ENCODE data around the gene CXCL9.
A peak's percentile ranks its signal among the peaks of the same experiment; 100 is the strongest.

CXCL9 gene

GRCh38 chr4:76012388-76012801, 5.1 kb upstream of the CXCL9 start:
- no peak overlapping the region for H3K4me3 ChIP-seq (ENCODE audit: extremely low read depth, insufficient read depth, low read length, poor library complexity, severe bottlenecking)
- no peaks in the 10 kb centered on the region for H3K9me3 ChIP-seq (ENCODE audit: control insufficient read depth, low read length)
- peak overlapping the region; percentile 3 for H3K27ac ChIP-seq (ENCODE audit: low read depth, low read length, severe bottlenecking)
- H3K4me1 ChIP-seq (ENCODE audit: control insufficient read depth, insufficient read depth, low read length, poor library complexity, severe bottlenecking), result peaks cover 3% of the 10 kb centered on the region
- no CpG with 5 or more reads among the region's 1 CpG for WGBS, 2 experiments (ENCODE audit: insufficient coverage in 2 of 2)
- no peaks in the 10 kb centered on the region for H3K36me3 ChIP-seq (ENCODE audit: control insufficient read depth, insufficient read depth, low read length)

- Histone ChIP-seq H3K9me3 (ENCODE audit: control insufficient read depth, low read length) (no peaks in the 10 kb centered on the region), H3K4me1 (ENCODE audit: control insufficient read depth, insufficient read depth, low read length, poor library complexity, severe bottlenecking) (peaks cover 3% of the 10 kb centered on the region), H3K36me3 (ENCODE audit: control insufficient read depth, insufficient read depth, low read length) (no peaks in the 10 kb centered on the region), H3K27ac (ENCODE audit: low read depth, low read length, severe bottlenecking) (peak overlapping the region; percentile 3), H3K4me3 (ENCODE audit: extremely low read depth, insufficient read depth, low read length, poor library complexity, severe bottlenecking) (no peak overlapping the region)
- 69 to 81% methylated on average over 10 of the region's 13 CpGs for WGBS, 2 experiments (ENCODE audit: insufficient coverage in 2 of 2)
Measured at GRCh38 chr4:76011700-76012387, 4.5 kb upstream of the CXCL9 start.

GRCh38 chr4:76011018-76011670, 3.8 kb upstream of the CXCL9 start:
- H3K4me3 ChIP-seq (ENCODE audit: extremely low read depth, insufficient read depth, low read length, poor library complexity, severe bottlenecking), result no peak overlapping the region
- no peak overlapping the region for H3K27ac ChIP-seq (ENCODE audit: low read depth, low read length, severe bottlenecking)

GRCh38 chr4:76010576-76010975, 3.3 kb upstream of the CXCL9 start:
- 90% methylated on average over 8 to 13 of the region's 13 CpGs for WGBS, 2 experiments (ENCODE audit: insufficient coverage in 2 of 2)
- H3K27ac ChIP-seq (ENCODE audit: low read depth, low read length, severe bottlenecking), result no peak overlapping the region
- no peak overlapping the region for H3K4me3 ChIP-seq (ENCODE audit: extremely low read depth, insufficient read depth, low read length, poor library complexity, severe bottlenecking)
- H3K9me3 ChIP-seq (ENCODE audit: control insufficient read depth, low read length), result no peaks in the 10 kb centered on the region
- H3K36me3 ChIP-seq (ENCODE audit: control insufficient read depth, insufficient read depth, low read length), result no peaks in the 10 kb centered on the region
- peaks cover 3% of the 10 kb centered on the region for H3K4me1 ChIP-seq (ENCODE audit: control insufficient read depth, insufficient read depth, low read length, poor library complexity, severe bottlenecking)

More at GRCh38 chr4:76011018-76011670, 3.8 kb upstream of the CXCL9 start:
- Histone ChIP-seq H3K36me3 (ENCODE audit: control insufficient read depth, insufficient read depth, low read length) (no peaks in the 10 kb centered on the region), H3K4me1 (ENCODE audit: control insufficient read depth, insufficient read depth, low read length, poor library complexity, severe bottlenecking) (peaks cover 3% of the 10 kb centered on the region), H3K9me3 (ENCODE audit: control insufficient read depth, low read length) (no peaks in the 10 kb centered on the region)
- 92 to 94% methylated on average over 29 to 31 of the region's 31 CpGs for WGBS, 2 experiments (ENCODE audit: insufficient coverage in 2 of 2)

GRCh38 chr4:76009311-76009710, 2.0 kb upstream of the CXCL9 start:
- no peak overlapping the region for H3K4me3 ChIP-seq (ENCODE audit: extremely low read depth, insufficient read depth, low read length, poor library complexity, severe bottlenecking)
- no CpG with 5 or more reads among the region's 5 CpGs for WGBS, 2 experiments (ENCODE audit: insufficient coverage in 2 of 2)
- no peaks in the 10 kb centered on the region for H3K9me3 ChIP-seq (ENCODE audit: control insufficient read depth, low read length)
- H3K27ac ChIP-seq (ENCODE audit: low read depth, low read length, severe bottlenecking), result no peak overlapping the region
- peaks cover 3% of the 10 kb centered on the region for H3K4me1 ChIP-seq (ENCODE audit: control insufficient read depth, insufficient read depth, low read length, poor library complexity, severe bottlenecking)
- no peaks in the 10 kb centered on the region for H3K36me3 ChIP-seq (ENCODE audit: control insufficient read depth, insufficient read depth, low read length)

- no peak overlapping the region for H3K27ac ChIP-seq (ENCODE audit: low read depth, low read length, severe bottlenecking)
- H3K36me3 ChIP-seq (ENCODE audit: control insufficient read depth, insufficient read depth, low read length), result no peaks in the 10 kb centered on the region
- H3K4me3 ChIP-seq (ENCODE audit: extremely low read depth, insufficient read depth, low read length, poor library complexity, severe bottlenecking), result no peak overlapping the region
- no peaks in the 10 kb centered on the region for H3K9me3 ChIP-seq (ENCODE audit: control insufficient read depth, low read length)
- H3K4me1 ChIP-seq (ENCODE audit: control insufficient read depth, insufficient read depth, low read length, poor library complexity, severe bottlenecking), result no peaks in the 10 kb centered on the region
- WGBS, 2 experiments (ENCODE audit: insufficient coverage in 2 of 2), result 60% methylated on average over 1 of the region's 3 CpGs; no CpG with 5 or more reads in 1 of the 2 experiments
Measured at GRCh38 chr4:76003620-76004019, 3.7 kb downstream of the CXCL9 start.

GRCh38 chr4:76003035-76003434, 4.3 kb downstream of the CXCL9 start:
- no peaks in the 10 kb centered on the region for H3K9me3 ChIP-seq (ENCODE audit: control insufficient read depth, low read length)
- no peaks in the 10 kb centered on the region for H3K36me3 ChIP-seq (ENCODE audit: control insufficient read depth, insufficient read depth, low read length)
- no peak overlapping the region for H3K27ac ChIP-seq (ENCODE audit: low read depth, low read length, severe bottlenecking)
- no peaks in the 10 kb centered on the region for H3K4me1 ChIP-seq (ENCODE audit: control insufficient read depth, insufficient read depth, low read length, poor library complexity, severe bottlenecking)
- WGBS, 2 experiments (ENCODE audit: insufficient coverage in 2 of 2), result 71 to 88% methylated on average over 1 of the region's 2 CpGs
- H3K4me3 ChIP-seq (ENCODE audit: extremely low read depth, insufficient read depth, low read length, poor library complexity, severe bottlenecking), result no peak overlapping the region

GRCh38 chr4:76002176-76002575, 5.1 kb downstream of the CXCL9 start:
- 83 to 100% methylated on average over 1 to 3 of the region's 4 CpGs for WGBS, 2 experiments (ENCODE audit: insufficient coverage in 2 of 2)
- H3K4me1 ChIP-seq (ENCODE audit: control insufficient read depth, insufficient read depth, low read length, poor library complexity, severe bottlenecking), result no peaks in the 10 kb centered on the region

GRCh38 chr4:76001700-76002099, 5.6 kb downstream of the CXCL9 start:
- WGBS, 2 experiments (ENCODE audit: insufficient coverage in 2 of 2), result 92% methylated on average over 4 of the region's 7 CpGs; no CpG with 5 or more reads in 1 of the 2 experiments
- no peaks in the 10 kb centered on the region for H3K36me3 ChIP-seq (ENCODE audit: control insufficient read depth, insufficient read depth, low read length)
- H3K4me1 ChIP-seq (ENCODE audit: control insufficient read depth, insufficient read depth, low read length, poor library complexity, severe bottlenecking), result no peaks in the 10 kb centered on the region
- H3K9me3 ChIP-seq (ENCODE audit: control insufficient read depth, low read length), result no peaks in the 10 kb centered on the region
- H3K27ac ChIP-seq (ENCODE audit: low read depth, low read length, severe bottlenecking), result no peak overlapping the region
- H3K4me3 ChIP-seq (ENCODE audit: extremely low read depth, insufficient read depth, low read length, poor library complexity, severe bottlenecking), result no peak overlapping the region

More at GRCh38 chr4:76002176-76002575, 5.1 kb downstream of the CXCL9 start:
- Histone ChIP-seq H3K4me3 (ENCODE audit: extremely low read depth, insufficient read depth, low read length, poor library complexity, severe bottlenecking) (no peak overlapping the region), H3K9me3 (ENCODE audit: control insufficient read depth, low read length) (no peaks in the 10 kb centered on the region), H3K27ac (ENCODE audit: low read depth, low read length, severe bottlenecking) (no peak overlapping the region), H3K36me3 (ENCODE audit: control insufficient read depth, insufficient read depth, low read length) (no peaks in the 10 kb centered on the region)

- Histone ChIP-seq H3K4me1 (ENCODE audit: control insufficient read depth, insufficient read depth, low read length, poor library complexity, severe bottlenecking) (no peaks in the 10 kb centered on the region), H3K9me3 (ENCODE audit: control insufficient read depth, low read length) (no peaks in the 10 kb centered on the region), H3K27ac (ENCODE audit: low read depth, low read length, severe bottlenecking) (no peak overlapping the region), H3K4me3 (ENCODE audit: extremely low read depth, insufficient read depth, low read length, poor library complexity, severe bottlenecking) (no peak overlapping the region), H3K36me3 (ENCODE audit: control insufficient read depth, insufficient read depth, low read length) (no peaks in the 10 kb centered on the region)
- WGBS, 2 experiments (ENCODE audit: insufficient coverage in 2 of 2), result 100% methylated on average over 1 of the region's 1 CpG
Measured at GRCh38 chr4:76000279-76000678, 7.0 kb downstream of the CXCL9 start.

All from mesodermal cell (in vitro differentiated cells).